Measurements from ENCODE around the gene CHST1. TPM values are rescaled to one million over a fixed set of nuclear protein-coding genes. Genes with fewer than 3 reads are reported as not detected.

CHST1 gene
- total RNA-seq, 1 donor from 2014 or later: 3.2 TPM

DNA sequence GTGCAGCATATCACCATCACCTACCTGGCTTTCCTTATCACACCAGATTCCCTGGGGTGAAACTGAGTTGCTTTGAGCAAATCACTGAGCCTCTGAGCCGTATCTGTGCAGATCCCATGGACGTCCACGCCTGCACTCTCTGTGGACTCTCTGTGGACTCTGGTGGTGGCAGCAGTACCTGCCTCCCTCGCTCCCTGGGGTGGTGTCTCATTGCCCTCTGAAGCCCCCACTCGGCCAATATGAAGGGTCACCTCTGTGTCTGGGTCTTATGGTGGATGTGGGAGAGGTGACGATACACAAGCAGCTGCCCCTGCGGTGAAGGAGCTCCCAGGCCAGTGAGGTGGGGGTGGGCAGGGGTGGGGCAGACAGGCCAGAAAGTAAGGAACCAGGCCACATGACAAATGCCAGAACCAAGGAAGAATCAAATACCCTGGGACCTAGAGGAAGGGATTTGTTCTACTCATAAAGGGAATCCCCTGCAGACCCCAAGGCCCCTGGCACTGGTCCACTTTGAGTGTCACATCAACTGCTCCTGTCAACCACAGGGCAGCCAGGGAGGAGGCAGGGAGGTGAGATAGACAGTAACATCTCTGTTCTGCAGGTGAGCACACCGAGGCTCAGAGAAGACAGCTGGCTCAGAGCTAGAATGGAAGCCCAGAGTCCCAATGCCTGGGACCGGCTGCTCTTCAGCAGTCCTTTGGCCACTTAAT lies 9.2 kb upstream of the CHST1 start:
- DNase-seq (ENCODE audit: low spot score): no peak

DNA sequence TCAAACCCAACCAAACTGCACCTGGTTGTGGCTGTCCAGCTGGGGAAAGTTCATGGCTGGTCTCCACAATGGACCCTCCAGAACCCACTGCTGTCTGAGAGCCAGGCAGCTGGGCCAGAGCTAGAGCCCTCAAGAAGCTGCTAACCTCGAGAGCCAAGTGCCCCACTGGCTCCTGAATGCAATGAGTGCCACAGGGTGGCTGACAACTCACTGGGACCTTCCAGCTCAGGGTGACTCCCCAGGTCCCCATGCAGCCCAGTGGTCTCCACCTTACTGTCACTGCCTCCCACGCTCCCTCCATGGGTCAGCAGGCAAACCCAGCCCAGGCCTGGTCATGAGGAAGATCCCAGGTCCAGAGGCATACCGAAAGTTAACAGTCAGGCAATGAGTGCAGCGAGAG lies 8.0 kb upstream of the CHST1 start:
- DNase-seq (ENCODE audit: low spot score): no peak

DNA sequence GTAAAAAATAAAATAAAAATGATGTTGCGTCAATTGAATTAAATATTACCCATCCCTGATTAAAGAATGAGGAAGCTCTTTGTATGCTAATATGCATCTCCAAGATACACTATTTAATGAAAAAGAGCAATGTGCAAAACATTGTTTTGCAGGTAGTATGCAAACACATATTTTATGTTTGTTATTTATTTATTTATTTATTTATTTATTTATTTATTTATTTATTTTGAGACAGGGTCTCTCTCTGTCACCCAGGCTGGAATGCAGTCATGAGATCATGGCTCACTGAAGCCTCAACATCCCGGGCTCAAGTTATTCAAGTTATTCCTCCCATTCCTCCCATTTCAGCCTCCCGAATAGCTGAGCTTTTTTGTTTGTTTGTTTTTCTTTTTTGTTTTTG lies 7.2 kb upstream of the CHST1 start:
- DNase-seq (ENCODE audit: low spot score): no peak

DNA sequence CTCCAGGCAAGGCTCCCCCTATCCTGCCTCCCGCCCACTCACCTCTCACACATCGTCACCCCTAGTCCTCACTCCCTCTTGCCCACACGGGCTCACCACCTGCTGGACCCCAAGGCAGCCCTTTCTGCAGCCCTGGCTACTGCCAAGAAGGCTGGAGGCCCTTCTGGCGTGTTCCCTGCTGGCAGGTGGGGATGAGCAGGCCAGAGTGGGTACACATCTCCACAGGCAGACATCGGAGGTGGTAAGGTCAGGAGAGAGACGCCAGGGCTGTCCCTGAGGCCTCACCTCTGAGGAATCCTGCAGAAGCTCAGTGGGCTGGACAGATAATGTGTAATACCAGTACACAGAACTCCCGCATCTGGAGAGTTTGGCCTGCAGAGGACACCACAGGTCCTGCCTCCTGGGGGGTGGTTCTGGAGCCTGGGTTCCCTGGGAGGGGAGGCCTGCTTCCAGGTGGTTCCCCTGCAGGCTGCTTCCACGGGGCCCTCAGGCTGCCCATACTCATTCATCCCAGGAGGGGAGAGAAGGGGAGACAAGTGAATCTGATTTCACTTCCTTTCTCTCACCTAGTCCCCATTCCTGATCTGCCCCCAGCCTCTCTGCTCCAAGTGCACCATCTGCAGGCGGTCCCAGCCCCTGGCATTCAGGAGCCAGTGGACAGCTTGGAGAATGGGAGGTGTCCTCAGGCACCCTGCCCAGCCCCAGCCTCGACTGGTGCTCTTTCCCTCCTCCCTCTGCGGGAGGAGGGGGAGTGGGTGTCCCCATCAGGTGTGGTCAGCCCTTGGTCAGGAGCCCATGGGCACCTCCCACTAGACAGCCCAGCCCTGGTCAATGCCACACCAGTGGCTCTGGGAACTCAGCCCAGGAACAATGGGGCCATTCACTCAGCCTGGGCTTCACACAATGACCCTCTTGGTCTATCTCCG lies 6.1 kb upstream of the CHST1 start:
- no peak for DNase-seq (ENCODE audit: low spot score)

DNA sequence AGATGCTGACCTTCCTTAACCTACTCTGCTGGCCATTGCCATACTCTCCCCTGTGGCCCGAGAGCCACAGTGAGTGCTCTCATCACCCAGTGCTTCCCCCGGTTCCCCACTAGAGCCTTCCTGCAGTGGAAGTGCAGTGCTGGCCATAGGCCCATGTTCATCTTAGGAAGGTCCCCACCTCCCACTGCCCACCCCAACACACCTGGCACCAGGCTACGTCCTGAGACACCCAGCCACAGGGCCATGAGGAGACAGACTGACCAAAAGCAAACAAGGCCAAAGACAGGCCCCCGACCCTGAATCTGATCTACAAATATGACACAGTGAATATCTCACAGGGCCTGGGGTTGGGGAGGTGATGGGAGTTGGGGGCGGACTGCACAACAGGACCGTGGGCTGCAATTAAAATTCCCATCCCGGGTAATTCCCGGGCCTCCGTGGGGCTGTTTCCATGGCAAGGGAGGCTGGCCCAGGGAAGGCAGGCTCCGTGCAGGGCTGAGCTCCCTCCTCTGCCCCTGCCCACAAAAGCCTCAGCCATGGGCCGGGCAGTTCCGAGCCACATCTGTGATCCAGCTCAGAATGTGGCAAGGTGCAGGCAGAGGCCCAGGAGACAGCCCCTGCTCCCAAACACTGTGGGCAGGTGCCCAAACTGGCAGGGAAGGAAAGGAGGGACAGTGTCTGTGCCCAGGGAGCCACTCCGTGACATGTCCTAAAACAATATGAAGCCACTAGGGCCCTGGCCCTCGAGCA lies 5.1 kb upstream of the CHST1 start:
- no peak for DNase-seq (ENCODE audit: low spot score)

DNA sequence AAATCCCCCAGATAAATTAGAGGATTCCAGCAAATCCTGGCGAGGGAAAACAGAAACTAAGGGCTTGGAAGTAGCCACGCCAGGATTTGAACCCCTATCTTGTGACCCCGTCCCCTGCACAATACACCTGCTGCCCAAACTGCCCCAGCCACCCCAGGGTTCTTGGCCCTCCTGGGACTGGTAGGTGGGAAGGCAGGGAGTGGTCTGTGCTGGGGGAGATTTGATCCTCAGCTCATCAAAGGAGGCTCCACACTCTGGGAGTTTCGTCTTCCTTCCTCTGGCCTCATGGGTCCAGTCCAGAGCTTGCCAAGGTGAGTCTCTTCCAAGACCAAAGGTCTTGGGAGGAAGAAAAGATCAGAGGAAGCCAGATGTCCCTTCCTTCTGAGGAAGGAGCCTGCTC lies 4.5 kb upstream of the CHST1 start:
- DNase-seq (ENCODE audit: low spot score): no peak

DNA sequence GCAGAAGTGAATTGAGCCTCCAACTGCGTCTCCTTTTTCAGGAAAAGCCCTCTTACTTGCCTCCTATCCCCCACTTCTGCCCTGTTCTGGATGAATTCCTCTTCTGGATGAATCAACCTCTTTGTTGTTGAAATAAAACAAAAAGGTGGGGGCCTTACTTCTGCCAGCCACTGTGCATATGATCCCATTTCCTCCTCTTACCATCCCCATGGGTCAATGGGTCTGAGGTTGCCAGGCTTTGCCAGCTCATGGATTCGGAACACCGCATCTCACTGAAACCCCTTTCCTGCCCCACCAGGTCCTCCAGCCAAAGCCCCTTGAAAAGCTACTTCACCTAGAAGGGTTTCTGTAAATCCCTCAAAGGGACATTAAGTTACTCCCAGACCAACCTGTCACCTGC lies 3.7 kb upstream of the CHST1 start:
- DNase-seq (ENCODE audit: low spot score): no peak

DNA sequence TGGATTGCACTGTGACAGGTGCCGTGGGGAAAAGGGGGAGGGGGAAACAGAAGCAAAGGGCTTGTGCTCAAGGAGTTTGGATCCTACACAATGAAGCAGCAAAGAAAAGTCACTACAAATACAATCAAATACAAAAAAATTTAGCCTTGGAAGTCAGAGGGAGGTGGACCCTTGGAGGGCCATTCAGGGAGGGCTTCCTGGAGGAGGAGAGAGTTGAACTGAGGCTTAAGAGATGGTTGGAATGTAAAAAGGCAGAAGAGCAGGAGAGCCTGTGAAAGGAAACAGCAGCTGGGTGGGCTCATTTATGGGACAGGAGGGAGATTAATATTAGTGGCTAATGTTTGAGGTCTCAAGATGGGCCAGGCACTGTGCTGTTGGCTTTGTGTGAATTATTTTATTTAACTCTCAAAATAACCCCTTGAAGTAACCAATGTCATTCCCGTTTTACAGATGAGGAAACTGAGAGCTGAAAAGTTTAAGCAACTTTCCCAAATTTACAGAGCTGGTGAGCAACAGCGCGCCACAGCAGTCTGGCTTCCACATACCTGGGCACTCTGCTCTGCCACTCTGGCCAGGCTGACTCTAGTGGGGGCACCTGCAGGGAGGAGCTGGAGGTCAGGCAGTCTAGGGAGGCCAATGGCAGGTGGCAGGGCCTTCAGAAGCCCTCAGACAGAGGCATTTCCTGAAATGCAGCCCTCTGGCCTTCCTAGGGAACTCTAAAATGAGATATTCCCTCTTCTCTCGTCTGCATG lies 2.7 kb upstream of the CHST1 start:
- no peak for DNase-seq (ENCODE audit: low spot score)

DNA sequence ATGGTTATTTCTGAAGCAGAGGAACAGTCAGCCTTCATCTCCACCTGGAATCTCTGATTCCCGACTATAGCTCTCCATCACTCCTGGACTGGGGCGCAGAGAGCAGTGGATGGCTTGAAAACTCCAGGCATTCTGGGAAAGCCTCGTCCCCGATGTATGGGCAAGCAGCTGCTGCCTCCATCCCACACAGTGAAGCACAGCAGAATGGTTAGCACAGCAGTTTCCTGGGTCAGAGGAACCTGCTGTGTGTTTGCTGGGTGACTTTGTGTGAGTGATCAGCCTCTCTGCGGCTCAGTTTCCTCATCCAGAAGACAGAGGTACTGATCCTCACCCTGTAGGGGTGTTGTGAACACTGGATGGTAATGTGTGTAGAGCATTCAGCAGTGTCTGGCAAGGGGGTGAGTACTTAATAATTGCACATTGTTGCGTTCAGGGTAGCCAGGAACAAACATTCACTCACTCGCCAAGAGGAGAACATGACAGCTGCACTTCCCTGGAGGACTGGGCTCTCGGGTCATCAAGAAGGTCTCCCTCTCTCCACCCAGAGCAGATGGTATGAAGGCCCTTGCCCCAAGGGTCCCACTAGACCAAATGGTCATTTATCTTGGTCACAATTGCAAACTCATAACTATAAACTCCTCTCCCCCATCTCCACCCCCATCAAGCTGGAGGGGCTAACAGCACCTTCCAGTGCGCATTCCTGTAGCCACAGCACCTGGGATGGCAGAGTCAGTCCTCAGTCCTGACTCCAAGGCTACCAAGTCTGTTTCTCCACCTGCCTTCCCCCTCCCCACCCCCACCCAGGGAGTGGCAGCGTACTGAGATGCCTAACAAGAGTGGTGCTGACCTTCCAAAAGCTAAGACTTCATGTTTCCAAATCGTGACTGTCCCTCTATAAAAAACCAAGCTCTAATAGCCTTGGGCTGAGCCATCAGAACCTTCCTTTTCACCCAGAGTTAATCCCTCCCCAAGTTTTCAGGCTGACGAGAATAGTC lies 1.5 kb upstream of the CHST1 start:
- DNase-seq (ENCODE audit: low spot score): no peak

DNA sequence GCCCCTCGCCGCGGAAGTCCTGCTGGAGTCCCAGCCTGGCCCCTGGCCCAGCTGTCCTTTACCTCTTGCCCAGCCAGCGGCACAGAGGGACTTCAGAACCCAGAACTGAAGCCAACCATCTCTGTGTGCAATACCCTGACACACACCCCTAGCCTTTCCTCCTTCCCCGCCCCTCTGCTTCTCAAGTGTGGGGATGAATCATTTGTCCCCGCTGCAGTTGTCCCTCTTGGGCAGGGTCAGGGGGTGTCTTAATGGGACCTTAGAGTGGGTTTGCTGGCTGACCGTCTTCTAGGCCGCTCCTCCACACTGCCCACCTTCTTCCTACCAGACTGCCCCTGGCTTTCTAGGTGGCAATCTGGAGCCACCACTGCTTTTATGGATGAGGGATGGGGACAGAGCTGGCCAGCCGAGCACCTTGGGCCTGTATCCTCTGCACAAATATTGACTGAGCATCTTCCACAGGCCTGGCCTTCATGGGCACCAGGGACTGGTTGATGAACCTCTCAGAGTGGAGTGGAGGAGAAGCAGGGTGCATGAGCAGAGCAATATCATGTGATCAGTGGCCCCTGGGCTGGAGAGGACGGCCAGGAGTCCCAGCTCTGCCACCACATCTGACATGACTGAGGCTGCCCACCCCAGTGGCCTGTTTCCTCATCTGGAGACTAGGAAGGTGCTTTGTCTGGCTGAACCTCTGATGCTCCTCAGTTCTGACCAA lies 668 bp upstream of the CHST1 start:
- DNase-seq (ENCODE audit: low spot score): no peak

DNA sequence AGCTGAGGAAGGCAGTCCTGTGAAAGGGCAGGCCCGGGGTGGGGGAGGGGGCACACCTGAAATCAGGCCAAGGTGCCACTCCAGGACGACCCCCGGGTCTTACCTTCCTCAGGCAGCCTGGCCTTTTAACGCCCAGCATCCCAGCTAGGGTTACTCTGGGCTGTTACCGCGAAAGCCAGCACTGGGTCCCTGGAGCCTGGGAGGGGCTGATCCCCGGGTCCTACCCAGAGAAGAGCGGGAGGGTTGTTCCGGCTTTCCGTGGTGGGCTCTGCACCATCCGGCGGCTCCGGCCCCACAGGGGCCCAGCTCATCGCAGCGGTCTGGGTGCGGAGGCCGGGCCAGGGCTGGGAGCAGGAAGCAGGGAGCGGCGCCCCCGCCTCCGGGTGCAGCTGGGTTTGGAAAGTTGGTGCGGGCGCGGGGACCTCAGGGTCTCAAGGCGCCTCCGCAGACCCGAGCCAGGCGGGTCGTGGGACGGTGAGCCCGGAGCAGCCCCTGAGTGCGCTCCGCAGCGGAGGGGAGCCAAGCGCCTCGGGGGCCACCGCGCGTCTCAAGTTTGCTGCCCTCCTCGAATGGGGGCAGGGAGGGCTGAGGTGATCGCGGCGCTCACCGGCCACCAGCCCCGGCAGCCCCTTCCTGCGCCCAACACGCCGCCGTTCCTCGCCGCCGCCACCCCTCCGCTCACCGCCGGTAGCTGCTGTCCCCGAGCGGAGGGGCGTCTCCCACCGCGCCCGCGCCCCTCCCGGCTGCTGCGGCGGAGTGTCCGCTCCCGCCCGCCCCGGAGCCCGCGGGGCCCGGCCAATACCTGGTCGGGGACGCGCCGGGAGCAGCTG lies 831 bp downstream of the CHST1 start:
- DNase-seq (ENCODE audit: low spot score): no peak

DNA sequence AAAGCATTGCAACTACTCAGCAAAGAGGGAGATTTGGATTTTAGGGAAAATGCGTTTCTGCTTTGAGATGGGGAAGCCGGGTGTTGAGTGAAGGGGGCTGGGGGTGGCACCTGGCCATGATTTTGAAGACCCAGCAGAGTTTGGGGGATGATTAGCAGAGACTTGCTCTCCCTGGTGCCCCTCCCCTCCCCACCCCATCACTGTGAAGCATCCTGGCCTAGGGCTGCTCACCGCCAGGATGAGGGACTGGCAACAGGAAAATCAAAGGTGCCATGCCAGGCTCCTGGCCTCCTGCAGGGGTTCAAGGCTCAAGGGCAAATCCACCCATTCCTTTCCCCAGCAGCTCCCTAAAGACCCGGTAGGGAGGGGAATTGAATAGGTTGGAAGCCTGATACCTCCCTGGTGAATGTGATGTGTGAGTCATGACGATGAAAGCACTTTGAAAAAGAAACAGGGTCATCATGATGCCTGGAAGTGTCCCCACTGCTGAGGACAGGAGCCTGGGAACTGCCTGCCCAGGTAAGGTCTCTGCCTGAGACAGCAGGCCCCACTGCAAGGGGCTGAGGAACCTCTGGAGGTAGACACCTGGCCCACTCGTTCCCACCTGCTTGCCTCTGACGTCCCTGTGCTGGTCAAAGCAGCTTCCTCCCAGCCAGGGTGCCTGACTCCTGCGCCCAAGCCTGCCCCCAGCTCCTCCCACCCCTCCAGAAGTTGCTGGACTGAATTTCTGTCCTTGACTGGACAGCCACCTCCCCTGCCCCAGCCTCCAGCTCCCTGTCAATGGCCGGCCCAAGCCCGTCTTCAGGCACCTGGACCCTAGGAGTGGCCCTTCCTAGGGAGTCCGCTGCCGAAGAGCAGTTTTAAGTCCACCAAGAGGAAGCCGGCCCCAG lies 1.7 kb downstream of the CHST1 start:
- no peak for DNase-seq (ENCODE audit: low spot score)

DNA sequence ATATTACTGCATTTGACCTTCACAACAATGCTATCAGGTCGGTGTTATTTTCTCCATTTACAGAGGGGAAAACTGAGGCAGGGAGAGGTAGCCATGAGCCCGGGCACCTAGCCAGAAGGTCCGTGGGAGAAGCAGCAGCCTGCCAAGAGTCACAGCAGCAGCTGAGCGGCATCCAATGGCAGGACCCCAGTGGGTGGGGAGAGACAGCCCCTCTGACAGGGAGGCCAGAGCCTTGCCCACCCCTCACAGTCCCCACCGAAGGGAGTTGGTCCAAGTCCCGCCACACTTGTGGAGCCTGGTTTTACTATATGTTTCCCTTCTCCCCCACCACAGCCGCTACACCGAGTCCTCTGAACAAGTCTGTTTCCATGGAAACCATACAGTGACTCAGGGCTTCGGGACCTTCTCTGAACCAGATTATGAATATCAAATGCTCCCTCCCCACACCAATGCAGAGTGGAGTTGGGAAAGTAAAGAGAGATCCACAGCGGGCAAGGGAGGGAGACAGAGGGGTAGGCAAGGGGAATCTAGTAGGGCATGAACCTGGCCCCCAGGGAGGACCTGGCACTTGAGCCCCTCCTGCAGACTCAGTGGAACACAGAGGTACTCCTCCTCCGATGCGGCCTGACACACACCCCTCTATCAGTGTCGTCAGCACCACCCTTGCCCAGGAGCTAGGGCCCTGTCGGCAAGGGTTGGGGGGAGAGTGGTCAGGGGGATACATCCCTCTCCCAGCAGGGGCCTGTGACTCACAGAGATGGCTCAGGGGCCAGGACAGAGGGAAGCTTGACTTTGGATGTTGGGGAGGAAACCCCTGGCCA lies 2.5 kb downstream of the CHST1 start:
- no peak for DNase-seq (ENCODE audit: low spot score)

DNA sequence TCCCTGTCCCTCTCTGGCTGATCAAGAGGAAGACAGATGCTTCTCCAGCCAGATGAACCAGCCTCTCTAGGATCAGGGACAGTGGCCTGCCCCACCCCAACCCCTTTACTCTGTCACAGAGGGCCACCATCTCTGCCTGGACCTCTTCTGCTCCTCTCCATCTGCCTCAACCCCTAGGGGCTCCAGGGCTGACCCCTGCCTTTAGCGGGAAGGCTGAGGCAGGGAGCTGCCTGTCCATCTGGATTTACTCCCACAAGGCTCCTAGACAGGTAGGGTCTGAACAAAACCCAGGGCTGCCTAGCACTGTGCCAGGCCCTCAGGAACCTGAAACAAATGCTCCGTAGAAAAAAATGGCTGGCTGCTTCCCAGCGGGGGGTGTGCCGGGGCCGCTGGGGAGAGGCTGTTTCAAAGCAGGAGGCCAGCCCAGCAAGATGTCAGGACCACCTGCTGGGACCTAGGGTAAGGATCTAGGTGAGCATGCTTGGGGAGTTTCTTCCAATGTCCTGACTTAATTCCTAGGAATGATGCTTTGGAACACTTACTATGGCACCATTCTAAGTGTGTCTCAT lies 3.2 kb downstream of the CHST1 start:
- no peak for DNase-seq (ENCODE audit: low spot score)

DNA sequence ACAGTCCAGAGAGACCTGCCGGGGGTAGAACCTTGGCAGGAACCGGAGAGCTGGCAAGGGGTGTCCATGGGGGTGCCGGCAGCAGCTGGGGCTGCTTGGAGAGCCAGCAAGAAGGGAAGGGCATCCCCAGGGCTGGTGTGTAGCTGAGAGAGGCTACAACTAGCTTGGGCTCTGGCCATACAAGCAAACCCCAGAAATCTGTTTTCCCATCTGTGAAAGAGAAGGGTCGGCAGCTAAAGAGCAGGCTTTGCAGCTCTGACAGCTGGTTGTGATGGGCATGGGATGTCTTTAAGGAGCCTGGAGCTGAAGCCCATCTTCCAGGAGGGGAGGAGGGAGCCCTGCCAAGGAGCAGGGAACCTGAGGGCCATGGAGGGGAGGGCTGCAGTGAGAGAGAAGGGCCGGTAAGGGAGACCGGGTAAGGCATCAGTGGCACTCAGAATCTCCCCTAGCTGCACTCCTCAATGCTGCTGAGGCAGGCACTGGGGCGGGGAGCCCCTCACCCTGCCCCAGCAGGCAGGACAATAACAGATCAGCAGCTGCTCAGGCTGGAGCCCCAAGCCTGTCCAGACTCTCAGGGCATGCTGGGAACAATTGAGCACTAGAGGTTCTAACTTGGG lies 3.9 kb downstream of the CHST1 start:
- no peak for DNase-seq (ENCODE audit: low spot score)

Data from mesenteric fat pad (tissue), 1 donor.